Stimulated activated CD4-positive, alpha-beta T cell treated with anti-CD3 and anti-CD28 coated beads, Interleukin-15, amount 100 ng/mL, for 24 hours (primary cell): ENCODE results near the gene ZNF358.

ENCODE experiments used
- DNase-seq: peaks from one replicate; pipeline ENCODE4 v3.0.0-alpha.2; 2020

Gene ZNF358

DNA sequence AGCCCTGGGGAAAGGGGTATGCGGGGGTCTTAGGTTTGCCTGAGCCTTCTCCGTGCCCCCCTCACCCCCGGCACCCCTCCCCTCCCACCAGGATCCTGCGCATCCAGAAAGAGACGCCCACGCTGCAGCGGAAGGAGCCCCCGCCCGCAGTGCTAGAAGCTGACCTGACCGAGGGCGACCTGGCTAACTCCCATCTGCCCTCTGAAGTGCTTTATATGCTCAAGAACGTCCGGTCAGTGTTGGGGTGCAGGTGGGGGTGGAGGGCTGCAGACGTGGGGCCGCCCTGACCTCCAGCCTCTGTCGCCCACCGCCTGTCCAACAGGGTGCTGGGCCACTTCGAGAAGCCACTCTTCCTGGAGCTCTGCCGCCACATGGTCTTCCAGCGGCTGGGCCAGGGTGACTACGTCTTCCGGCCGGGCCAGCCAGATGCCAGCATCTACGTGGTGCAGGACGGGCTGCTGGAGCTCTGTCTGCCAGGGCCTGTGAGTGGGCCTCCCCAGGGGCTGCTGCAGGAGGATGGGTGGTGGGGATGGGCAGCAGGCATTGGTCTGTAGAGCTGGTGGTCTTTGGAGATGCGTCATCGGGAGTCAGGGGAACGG, 24.0 kb downstream of the ZNF358 start:
- no peak for DNase-seq

GRCh38 chr19:7540761-7541474, 25.0 kb downstream of the ZNF358 start:
- peak; percentile 62 for DNase-seq

DNA sequence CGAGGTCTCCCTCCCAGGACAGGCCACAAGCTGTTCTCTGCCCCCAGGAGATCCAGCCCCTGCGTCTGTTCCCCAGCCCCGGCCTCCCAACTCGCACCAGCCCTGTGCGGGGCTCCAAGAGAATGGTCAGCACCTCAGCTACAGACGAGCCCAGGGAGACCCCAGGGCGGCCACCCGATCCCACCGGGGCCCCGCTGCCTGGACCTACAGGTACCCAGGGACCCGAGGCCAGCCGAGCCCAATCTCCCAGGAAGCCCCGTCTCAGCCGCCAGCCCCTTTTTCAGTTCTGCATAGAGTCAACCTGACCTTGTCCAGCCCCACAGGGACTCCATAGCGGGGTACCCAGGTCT, 25.5 kb downstream of the ZNF358 start:
- DNase-seq, result no peak

- DNase-seq, result no peak
Observed at GRCh38 chr19:7541828-7542443, 26.0 kb downstream of the ZNF358 start.

- no peak for DNase-seq
Observed at GRCh38 chr19:7542556-7543348, 26.8 kb downstream of the ZNF358 start.

DNA sequence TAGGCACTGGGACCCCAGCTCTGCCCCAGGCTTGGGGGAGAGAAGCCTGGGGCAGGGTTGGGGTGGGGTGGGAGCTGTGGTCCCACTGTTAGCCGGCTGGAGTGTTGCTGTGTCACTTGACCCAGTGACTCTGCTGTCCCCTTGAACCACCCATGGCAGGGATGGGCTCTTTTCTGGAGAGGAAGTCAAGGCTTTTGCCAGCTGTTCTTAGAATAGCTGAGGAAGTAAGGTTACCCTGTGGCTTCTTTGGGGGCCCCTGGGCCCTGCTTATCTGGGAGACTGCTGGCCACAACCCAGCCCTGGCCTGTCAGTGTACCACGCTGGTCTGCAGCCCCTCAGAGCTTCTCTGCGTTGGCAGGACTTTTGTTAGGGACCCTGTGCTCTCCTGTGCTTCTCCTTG, 28.7 kb downstream of the ZNF358 start:
- no peak for DNase-seq

DNA sequence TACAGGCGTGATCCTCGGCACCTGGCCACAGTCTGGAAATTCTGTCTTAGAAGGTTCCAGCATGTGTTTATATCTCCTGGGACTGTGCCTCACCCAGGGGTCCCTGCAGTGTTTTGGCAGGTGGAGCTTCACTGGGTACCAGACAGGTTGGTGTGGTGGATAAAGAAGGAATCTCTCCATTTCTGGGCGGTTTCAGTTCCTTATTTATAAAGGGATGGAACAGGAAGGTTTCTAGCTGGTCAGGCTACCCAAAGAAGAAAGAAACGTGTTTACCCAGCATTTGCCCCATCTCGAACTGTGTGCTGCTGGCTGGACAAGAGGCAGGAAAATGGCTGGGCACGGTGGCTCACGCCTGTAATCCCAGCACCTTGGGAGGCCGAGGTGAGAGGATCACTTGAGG, 29.4 kb downstream of the ZNF358 start:
- no peak for DNase-seq

GRCh38 chr19:7545904-7546303, 30.0 kb downstream of the ZNF358 start:
- no peak for DNase-seq

- DNase-seq, result no peak
Observed at GRCh38 chr19:7547159-7547558, 31.3 kb downstream of the ZNF358 start.

DNA sequence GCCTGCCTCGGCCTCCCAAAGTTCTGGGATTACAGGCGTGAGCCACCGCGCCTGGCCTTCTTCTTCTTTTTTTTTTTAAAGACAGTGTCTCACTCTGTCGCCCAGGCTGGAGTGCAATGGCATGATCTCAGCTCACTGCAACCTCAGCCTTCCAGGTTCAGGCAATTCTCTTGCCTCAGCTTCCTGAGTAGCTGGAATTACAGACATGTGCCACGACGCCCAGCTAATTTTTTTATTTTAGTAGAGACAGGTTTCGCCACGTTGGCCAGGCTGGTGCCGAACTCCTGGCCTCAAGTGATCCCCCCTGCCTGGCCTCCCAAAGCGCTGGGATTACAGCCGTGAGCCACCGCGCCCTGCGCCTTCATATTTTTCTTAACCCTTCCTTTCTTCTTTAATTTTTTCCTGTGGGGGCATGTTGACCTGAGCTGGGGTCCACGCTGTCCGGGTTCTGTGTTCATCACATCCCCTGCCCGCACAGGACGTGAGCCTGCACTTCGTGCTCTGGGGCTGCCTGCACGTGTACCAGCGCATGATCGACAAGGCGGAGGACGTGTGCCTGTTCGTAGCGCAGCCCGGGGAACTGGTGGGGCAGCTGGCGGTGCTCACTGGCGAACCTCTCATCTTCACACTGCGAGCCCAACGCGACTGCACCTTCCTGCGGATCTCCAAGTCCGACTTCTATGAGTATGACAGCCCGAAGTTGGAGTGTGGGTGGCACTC, 33.7 kb downstream of the ZNF358 start:
- no peak for DNase-seq

GRCh38 chr19:7550169-7550770, 34.4 kb downstream of the ZNF358 start:
- DNase-seq, result no peak

DNA sequence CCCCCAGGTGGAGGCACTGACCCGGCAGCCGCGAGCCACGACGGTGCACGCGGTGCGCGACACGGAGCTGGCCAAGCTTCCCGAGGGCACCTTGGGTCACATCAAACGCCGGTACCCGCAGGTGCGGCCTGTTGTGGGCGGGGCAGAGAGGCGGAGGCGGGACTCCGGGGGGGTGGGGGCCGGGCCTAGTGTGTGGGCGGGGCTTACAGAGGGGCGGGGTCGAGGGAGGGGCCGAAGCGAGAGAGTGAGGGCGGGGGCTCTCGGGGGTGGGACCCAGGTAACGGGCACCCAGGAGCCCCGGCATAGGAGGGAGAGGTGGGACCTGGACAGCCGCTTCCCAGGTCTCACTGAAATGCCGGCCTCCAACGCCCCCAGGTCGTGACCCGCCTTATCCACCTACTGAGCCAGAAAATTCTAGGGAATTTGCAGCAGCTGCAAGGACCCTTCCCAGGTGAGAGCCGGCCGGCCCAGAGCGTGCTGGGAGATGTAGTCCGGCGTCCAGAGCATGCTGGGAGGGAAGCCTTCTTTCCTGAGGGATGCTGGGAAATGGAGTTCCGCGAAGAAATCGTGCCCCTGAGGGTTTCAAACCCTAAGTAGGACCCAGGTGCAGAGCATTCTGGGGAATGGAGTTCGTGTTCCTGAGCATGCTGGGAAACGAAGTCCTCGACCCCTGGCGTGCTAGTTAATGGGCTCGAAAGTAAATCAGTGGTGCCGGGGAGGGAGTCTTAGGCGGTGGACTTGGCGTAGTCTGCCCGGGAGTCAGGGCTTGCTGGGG, 35.3 kb downstream of the ZNF358 start:
- DNase-seq, result peak; percentile 50

DNA sequence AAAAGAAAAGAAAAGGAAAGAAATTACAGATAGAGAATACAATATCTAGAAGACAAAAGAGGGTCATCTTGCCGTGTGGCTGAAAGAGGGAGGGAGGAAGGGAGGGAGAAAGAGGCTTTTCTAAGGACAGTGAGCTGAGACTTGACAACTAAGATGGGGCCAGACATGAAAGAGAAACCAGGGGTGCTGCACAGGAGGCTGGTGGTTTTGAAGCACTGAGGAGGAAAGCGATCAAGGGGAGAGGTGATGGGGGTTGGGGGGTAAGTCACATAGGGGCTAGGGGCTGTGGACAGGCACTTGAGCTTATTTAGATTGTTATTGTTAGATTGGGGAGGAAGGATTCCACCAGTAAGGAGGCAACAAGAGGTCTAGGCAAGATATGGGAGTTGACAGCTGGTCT, 36.9 kb downstream of the ZNF358 start:
- no peak for DNase-seq

GRCh38 chr19:7554565-7554964, 38.7 kb downstream of the ZNF358 start:
- no peak for DNase-seq

DNA sequence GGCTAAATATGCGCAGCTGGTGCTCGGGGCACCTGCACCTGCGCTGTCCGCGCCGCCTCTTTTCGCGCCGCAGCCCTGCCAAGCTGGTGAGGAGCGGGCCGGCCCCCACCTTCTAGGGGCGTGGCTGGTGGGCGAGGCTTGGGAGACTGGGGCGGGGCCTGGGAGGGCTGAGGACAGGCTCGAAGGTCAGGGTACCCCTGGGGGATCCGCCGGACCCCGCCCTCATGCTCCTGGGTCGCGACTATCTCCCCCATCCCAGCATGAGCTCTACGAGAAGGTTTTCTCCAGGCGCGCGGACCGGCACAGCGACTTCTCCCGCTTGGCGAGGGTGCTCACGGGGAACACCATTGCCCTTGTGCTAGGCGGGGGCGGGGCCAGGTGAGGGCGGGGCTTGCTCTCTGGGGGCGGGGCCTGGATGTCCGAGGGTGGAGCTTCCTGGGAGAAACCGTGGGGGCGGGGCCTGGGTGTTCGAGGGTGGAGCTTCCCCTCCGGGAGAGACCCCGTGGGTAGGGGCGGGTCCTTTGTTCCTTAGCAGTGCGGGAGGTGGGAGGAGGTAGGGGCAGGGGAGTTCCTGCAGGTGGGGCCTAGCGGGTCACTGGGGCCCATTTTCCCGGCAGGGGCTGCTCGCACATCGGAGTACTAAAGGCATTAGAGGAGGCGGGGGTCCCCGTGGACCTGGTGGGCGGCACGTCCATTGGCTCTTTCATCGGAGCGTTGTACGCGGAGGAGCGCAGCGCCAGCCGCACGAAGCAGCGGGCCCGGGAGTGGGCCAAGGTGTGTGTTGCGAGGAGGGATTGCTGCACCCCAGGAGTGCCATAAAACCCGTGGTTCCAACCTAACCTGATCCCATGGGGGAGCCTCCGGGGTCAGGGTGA, 39.3 kb downstream of the ZNF358 start:
- peak; percentile 46 for DNase-seq

GRCh38 chr19:7556696-7557315, 40.9 kb downstream of the ZNF358 start:
- DNase-seq, result no peak

- no peak for DNase-seq
Observed at GRCh38 chr19:7558667-7559066, 42.8 kb downstream of the ZNF358 start.

- no peak for DNase-seq
Observed at GRCh38 chr19:7559102-7559501, 43.2 kb downstream of the ZNF358 start.

GRCh38 chr19:7560255-7560654, 44.4 kb downstream of the ZNF358 start:
- no peak for DNase-seq

DNA sequence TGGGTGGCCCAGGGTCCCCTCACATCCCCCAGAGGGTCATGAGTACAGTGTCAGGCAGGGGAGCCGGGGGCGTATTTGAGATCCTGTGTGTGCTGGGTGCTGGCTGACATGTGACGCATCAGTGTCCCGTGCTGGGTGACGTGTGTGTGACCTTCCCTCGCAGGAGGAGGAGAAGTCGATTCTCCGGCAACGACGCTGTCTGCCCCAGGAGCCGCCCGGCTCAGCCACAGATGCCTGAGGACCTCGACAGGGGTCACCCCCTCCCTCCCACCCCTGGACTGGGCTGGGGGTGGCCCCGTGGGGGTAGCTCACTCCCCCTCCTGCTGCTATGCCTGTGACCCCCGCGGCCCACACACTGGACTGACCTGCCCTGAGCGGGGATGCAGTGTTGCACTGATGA, 45.4 kb downstream of the ZNF358 start:
- no peak for DNase-seq
